Measurements from ENCODE around the gene DENND2A.

Gene DENND2A

GRCh38 chr7:140479062-140479738 is 161.4 kb downstream of the DENND2A start, which contains the start of gene MKRN1:
TSS of gene MKRN1 (minus strand) at chr7:140479505. CDS start at chr7:140479344, 161 bp downstream.
- H3K4me3 Mint-ChIP-seq, result peak within 1 kb of the TSS; percentile 98
- DNase-seq, result peak; percentile 93
- TF ChIP-seq, protein P1, sequence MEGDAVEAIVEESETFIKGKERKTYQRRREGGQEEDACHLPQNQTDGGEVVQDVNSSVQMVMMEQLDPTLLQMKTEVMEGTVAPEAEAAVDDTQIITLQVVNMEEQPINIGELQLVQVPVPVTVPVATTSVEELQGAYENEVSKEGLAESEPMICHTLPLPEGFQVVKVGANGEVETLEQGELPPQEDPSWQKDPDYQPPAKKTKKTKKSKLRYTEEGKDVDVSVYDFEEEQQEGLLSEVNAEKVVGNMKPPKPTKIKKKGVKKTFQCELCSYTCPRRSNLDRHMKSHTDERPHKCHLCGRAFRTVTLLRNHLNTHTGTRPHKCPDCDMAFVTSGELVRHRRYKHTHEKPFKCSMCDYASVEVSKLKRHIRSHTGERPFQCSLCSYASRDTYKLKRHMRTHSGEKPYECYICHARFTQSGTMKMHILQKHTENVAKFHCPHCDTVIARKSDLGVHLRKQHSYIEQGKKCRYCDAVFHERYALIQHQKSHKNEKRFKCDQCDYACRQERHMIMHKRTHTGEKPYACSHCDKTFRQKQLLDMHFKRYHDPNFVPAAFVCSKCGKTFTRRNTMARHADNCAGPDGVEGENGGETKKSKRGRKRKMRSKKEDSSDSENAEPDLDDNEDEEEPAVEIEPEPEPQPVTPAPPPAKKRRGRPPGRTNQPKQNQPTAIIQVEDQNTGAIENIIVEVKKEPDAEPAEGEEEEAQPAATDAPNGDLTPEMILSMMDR (IDR thresholded peaks at IDR 0.05), result no peak
- H3K27me3 Mint-ChIP-seq (ENCODE audit: low read depth, poor library complexity), result peaks cover 5% of the 10 kb centered on the region
- H3K9me3 Mint-ChIP-seq, result no peaks in the 10 kb centered on the region
- H3K4me1 Mint-ChIP-seq, result peaks cover 29% of the 10 kb centered on the region
- peak within 1 kb of the TSS; percentile 98 for H3K27ac Mint-ChIP-seq
- H3K36me3 Mint-ChIP-seq (ENCODE audit: low read depth), result no peaks in the 10 kb centered on the region

GRCh38 chr7:140478246-140479061 is 162.2 kb downstream of the DENND2A start:
- Mint-ChIP-seq H3K36me3 (ENCODE audit: low read depth) (no peaks in the 10 kb centered on the region), H3K27me3 (ENCODE audit: low read depth, poor library complexity) (peaks cover 5% of the 10 kb centered on the region), H3K4me3 (peak overlapping the region; percentile 98), H3K27ac (peak overlapping the region; percentile 98), H3K4me1 (peaks cover 29% of the 10 kb centered on the region), H3K9me3 (no peaks in the 10 kb centered on the region)
- TF ChIP-seq, protein P1 (IDR thresholded peaks at IDR 0.05), result no peak
- no peak for DNase-seq

- H3K4me1 Mint-ChIP-seq, result peaks cover 29% of the 10 kb centered on the region
- no peak overlapping the region for H3K27ac Mint-ChIP-seq
- DNase-seq, result no peak
- H3K27me3 Mint-ChIP-seq (ENCODE audit: low read depth, poor library complexity), result peaks cover 3% of the 10 kb centered on the region
- TF ChIP-seq, protein P1 (IDR thresholded peaks at IDR 0.05), result no peak
- H3K36me3 Mint-ChIP-seq (ENCODE audit: low read depth), result peaks cover 7% of the 10 kb centered on the region
- H3K9me3 Mint-ChIP-seq, result no peaks in the 10 kb centered on the region
- peak overlapping the region; percentile 98 for H3K4me3 Mint-ChIP-seq
Observed at GRCh38 chr7:140476698-140477261, 163.8 kb downstream of the DENND2A start.

GRCh38 chr7:140475747-140476333 is 164.8 kb downstream of the DENND2A start:
- peak overlapping the region; percentile 52 for H3K27ac Mint-ChIP-seq
- no peaks in the 10 kb centered on the region for H3K9me3 Mint-ChIP-seq

More at GRCh38 chr7:140475747-140476333, 164.8 kb downstream of the DENND2A start:
- peaks cover 29% of the 10 kb centered on the region for H3K4me1 Mint-ChIP-seq
- H3K4me3 Mint-ChIP-seq, result peak overlapping the region; percentile 98
- peak; percentile 12 for DNase-seq
- H3K36me3 Mint-ChIP-seq (ENCODE audit: low read depth), result peaks cover 14% of the 10 kb centered on the region
- H3K27me3 Mint-ChIP-seq (ENCODE audit: low read depth, poor library complexity), result no peaks in the 10 kb centered on the region
- TF ChIP-seq, protein P1 (IDR thresholded peaks at IDR 0.05), result peak; percentile 55
